ENCODE data around the gene CCZ1. TPM values are rescaled to one million over a fixed set of nuclear protein-coding genes. Genes with fewer than 3 reads are reported as not detected.

The CCZ1 gene
- total and polyA plus RNA-seq, 2 of the 4 experiments (the other 2 are of a cell fraction): 25.4 to 28.7 TPM

DNA sequence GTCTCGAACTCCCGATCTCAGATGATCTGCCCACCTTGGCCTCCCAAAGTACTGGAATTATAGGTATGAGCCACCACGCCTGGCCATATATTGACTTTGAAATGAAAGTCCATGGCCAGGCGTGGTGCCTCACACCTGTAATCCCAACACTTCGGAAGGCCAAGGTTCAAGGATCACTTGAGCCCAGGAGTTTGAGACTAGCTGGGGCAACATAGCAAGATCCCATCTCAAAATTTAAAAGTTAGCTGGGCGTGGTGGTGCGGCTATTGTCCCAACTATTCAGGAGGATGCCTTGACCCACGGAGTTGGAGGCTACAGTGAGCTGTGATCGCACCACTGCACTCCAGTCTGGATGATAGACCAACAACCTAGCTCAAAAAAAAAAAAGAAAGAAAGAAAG is 6.0 kb upstream of the CCZ1 start:
- Histone ChIP-seq H3K4me2 (ENCODE audit: low read depth, low read length) (no peak overlapping the region), H3K56ac (ENCODE audit: extremely low read depth, insufficient read depth, low read length) (no peak overlapping the region), H3K27ac (ENCODE audit: insufficient read depth, low read length) (no peak overlapping the region), H3K9me3 (ENCODE audit: control insufficient read depth, insufficient read depth, low read length) (no peaks in the 10 kb centered on the region), H3K18ac (ENCODE audit: low read depth, low read length) (no peak overlapping the region), H3K4ac (ENCODE audit: low read depth, low read length) (no peak overlapping the region), H3K4me3 (ENCODE audit: insufficient read depth, low read depth, low read length) (no peak overlapping the region), H2BK20ac (ENCODE audit: low read depth, low read length) (no peak overlapping the region), H4K8ac (ENCODE audit: low read depth in 2 of 2, low read length in 2 of 2) (no peak overlapping the region), H2AK9ac (replicated peaks; ENCODE audit: low read depth, low read length, poor library complexity) (no peak overlapping the region), H3K23ac (ENCODE audit: low read depth, low read length) (no peak overlapping the region), H4K20me1 (ENCODE audit: insufficient read depth, low read length) (no peaks in the 10 kb centered on the region), H2BK120ac (ENCODE audit: low read depth, low read length) (no peak overlapping the region), H3K27me3 (ENCODE audit: control insufficient read depth, insufficient read depth, low read length) (peaks cover 1% of the 10 kb centered on the region; the same call in 1 of the 2 replicates), H2AFZ (replicated peaks; ENCODE audit: low read length, poor library complexity) (no peak overlapping the region), H4K91ac (ENCODE audit: insufficient read depth, low read depth, low read length) (no peak overlapping the region), H3K14ac (replicated peaks; ENCODE audit: low read depth, low read length) (no peak overlapping the region), H4K5ac (ENCODE audit: low read depth, low read length) (no peak overlapping the region), H3K79me1 (ENCODE audit: low read depth in 1 of 2, low read length in 2 of 2) (no peaks in the 10 kb centered on the region), H2BK5ac (ENCODE audit: low read depth, low read length, poor library complexity, severe bottlenecking) (no peak overlapping the region), H3K9me1 (ENCODE audit: insufficient read depth, low read length) (no peaks in the 10 kb centered on the region), H2BK15ac (ENCODE audit: low read depth, low read length) (no peak overlapping the region), H3K36me3 (ENCODE audit: control insufficient read depth, insufficient read depth, low read length) (no peaks in the 10 kb centered on the region), H3K9ac (ENCODE audit: low read depth, low read length) (no peak overlapping the region), H3K4me1 (ENCODE audit: control insufficient read depth, insufficient read depth, low read length) (no peaks in the 10 kb centered on the region), H2AK5ac (ENCODE audit: low read depth, low read length) (no peak overlapping the region)
- TF ChIP-seq FOS (IDR thresholded peaks at IDR 0.05; ENCODE audit: low read depth, low read length) (no peak), POLR2A (IDR thresholded peaks at IDR 0.05; ENCODE audit: low read depth, low read length) (no peak), NFE2L2 (IDR thresholded peaks at IDR 0.05; ENCODE audit: low read depth, low read length) (no peak), RFX5 (IDR thresholded peaks at IDR 0.05; ENCODE audit: low read depth, low read length) (no peak), MAFK (IDR thresholded peaks at IDR 0.05; ENCODE audit: low read depth, low read length) (no peak), RAD21 (IDR thresholded peaks at IDR 0.05; ENCODE audit: low read length) (no peak), MXI1 (IDR thresholded peaks at IDR 0.05; ENCODE audit: borderline replicate concordance, low read depth, low read length) (no peak), CHD1 (IDR thresholded peaks at IDR 0.05; ENCODE audit: low read depth, low read length) (no peak), SMC3 (IDR thresholded peaks at IDR 0.05; ENCODE audit: low read depth, low read length) (no peak), RCOR1 (IDR thresholded peaks at IDR 0.05; ENCODE audit: insufficient replicate concordance, low read length) (no peak), CEBPB (IDR thresholded peaks at IDR 0.05; ENCODE audit: low read depth, low read length) (no peak), BHLHE40 (IDR thresholded peaks at IDR 0.05; ENCODE audit: low read depth, low read length) (no peak), MAZ (IDR thresholded peaks at IDR 0.05; ENCODE audit: borderline replicate concordance, low read depth, low read length) (no peak)
- TF ChIP-seq, protein P1, sequence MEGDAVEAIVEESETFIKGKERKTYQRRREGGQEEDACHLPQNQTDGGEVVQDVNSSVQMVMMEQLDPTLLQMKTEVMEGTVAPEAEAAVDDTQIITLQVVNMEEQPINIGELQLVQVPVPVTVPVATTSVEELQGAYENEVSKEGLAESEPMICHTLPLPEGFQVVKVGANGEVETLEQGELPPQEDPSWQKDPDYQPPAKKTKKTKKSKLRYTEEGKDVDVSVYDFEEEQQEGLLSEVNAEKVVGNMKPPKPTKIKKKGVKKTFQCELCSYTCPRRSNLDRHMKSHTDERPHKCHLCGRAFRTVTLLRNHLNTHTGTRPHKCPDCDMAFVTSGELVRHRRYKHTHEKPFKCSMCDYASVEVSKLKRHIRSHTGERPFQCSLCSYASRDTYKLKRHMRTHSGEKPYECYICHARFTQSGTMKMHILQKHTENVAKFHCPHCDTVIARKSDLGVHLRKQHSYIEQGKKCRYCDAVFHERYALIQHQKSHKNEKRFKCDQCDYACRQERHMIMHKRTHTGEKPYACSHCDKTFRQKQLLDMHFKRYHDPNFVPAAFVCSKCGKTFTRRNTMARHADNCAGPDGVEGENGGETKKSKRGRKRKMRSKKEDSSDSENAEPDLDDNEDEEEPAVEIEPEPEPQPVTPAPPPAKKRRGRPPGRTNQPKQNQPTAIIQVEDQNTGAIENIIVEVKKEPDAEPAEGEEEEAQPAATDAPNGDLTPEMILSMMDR (conservative IDR thresholded peaks at IDR 0.05; ENCODE audit: low read depth, low read length): no peak
- TF ChIP-seq, protein P2, sequence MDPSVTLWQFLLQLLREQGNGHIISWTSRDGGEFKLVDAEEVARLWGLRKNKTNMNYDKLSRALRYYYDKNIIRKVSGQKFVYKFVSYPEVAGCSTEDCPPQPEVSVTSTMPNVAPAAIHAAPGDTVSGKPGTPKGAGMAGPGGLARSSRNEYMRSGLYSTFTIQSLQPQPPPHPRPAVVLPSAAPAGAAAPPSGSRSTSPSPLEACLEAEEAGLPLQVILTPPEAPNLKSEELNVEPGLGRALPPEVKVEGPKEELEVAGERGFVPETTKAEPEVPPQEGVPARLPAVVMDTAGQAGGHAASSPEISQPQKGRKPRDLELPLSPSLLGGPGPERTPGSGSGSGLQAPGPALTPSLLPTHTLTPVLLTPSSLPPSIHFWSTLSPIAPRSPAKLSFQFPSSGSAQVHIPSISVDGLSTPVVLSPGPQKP (IDR thresholded peaks at IDR 0.05; ENCODE audit: borderline replicate concordance, low read depth, low read length): no peak
- TF ChIP-seq, protein P3, sequence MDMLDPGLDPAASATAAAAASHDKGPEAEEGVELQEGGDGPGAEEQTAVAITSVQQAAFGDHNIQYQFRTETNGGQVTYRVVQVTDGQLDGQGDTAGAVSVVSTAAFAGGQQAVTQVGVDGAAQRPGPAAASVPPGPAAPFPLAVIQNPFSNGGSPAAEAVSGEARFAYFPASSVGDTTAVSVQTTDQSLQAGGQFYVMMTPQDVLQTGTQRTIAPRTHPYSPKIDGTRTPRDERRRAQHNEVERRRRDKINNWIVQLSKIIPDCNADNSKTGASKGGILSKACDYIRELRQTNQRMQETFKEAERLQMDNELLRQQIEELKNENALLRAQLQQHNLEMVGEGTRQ (IDR thresholded peaks at IDR 0.05; ENCODE audit: low read depth, low read length): no peak
- ChIA-PET POLR2A (ENCODE audit: unreplicated experiment) (no interaction called here), CTCF (no interaction called here)
- dilution Hi-C loops (cut with HindIII; ENCODE audit: low sequenced_read_pairs, unreplicated experiment) (no loop called here), in situ Hi-C loops (cut with MboI; ENCODE audit: low sequenced_read_pairs) (no loop called here), intact Hi-C loops (cut with micrococcal nuclease) (no loop called here)
- ATAC-seq (ENCODE audit: low read depth) (no peak), DNase-seq (no peak)
- 81% methylated on average over 5 of the region's 9 CpGs; no CpG with 5 or more reads in 1 of the 2 experiments for WGBS, 2 experiments (ENCODE audit: extremely low coverage in 2 of 2, insufficient read length in 1 of 2)
- BruUV-seq (replicated peaks): no TSS peak
